ENCODE data around the gene DAB1.

DAB1 gene

GRCh38 chr1:56963667-56964066 lies 460.2 kb downstream of the DAB1 start:
- no peak overlapping the region for H2AK5ac ChIP-seq (ENCODE audit: low read depth, low read length)
- no peaks in the 10 kb centered on the region for H3K36me3 ChIP-seq (replicated peaks in 1 of 2; ENCODE audit: control insufficient read depth in 2 of 2, insufficient read depth in 2 of 2, low read length in 2 of 2)
- H3K4me1 ChIP-seq (ENCODE audit: control insufficient read depth in 2 of 2, insufficient read depth in 1 of 2, low read depth in 1 of 2, low read length in 2 of 2), result peaks cover 0 to 11% of the 10 kb centered on the region in 2 donors
- H4K8ac ChIP-seq (ENCODE audit: low read depth, low read length), result no peak overlapping the region
- no peak overlapping the region for H3K9ac ChIP-seq (ENCODE audit: low read depth, low read length, poor library complexity)
- H3K14ac ChIP-seq (ENCODE audit: low read length), result no peak overlapping the region
- peaks cover 0 to 10% (median 0%) of the 10 kb centered on the region in 3 experiments for H3K27me3 ChIP-seq (ENCODE audit: control insufficient read depth in 3 of 3, insufficient read depth in 3 of 3, low read depth in 1 of 3, low read length in 3 of 3)
- H2BK120ac ChIP-seq (ENCODE audit: low read depth, low read length), result no peak overlapping the region
- no CpG with 5 or more reads among the region's 4 CpGs for WGBS, 2 donors (ENCODE audit: extremely low coverage in 2 of 2, insufficient read length in 2 of 2, insufficient replicate concordance in 1 of 2)
- no peaks in the 10 kb centered on the region for H3K79me1 ChIP-seq (ENCODE audit: low read depth, low read length)
- no peak overlapping the region for H3K18ac ChIP-seq (ENCODE audit: low read length)
- no peak overlapping the region for H3K4ac ChIP-seq (ENCODE audit: low read length)
- H2BK15ac ChIP-seq (ENCODE audit: low read length), result no peak overlapping the region
- H2BK5ac ChIP-seq (ENCODE audit: low read length), result no peak overlapping the region
- H3K4me3 ChIP-seq (ENCODE audit: low read length in 2 of 2), result no peak overlapping the region
- no peak overlapping the region for H3K27ac ChIP-seq (replicated peaks; ENCODE audit: low read length)
- no peak overlapping the region for H4K91ac ChIP-seq (ENCODE audit: low read depth, low read length, poor library complexity)
- no peak overlapping the region for H2BK12ac ChIP-seq (ENCODE audit: low read length)
- H2AFZ ChIP-seq (ENCODE audit: low read length), result no peak overlapping the region
- H3K4me2 ChIP-seq (ENCODE audit: insufficient read depth, low read length, poor library complexity, severe bottlenecking), result no peak overlapping the region
- no peaks in the 10 kb centered on the region for H3K9me3 ChIP-seq (replicated peaks in 1 of 2; ENCODE audit: control insufficient read depth in 2 of 2, insufficient read depth in 1 of 2, low read depth in 1 of 2, low read length in 2 of 2)
- DNase-seq (ENCODE audit: low spot score), result no peak
- H3K23ac ChIP-seq (ENCODE audit: low read depth, low read length, poor library complexity), result no peak overlapping the region

- Histone ChIP-seq H2BK5ac (ENCODE audit: low read length) (no peak overlapping the region), H3K9me3 (replicated peaks in 1 of 2; ENCODE audit: control insufficient read depth in 2 of 2, insufficient read depth in 1 of 2, low read depth in 1 of 2, low read length in 2 of 2) (no peaks in the 10 kb centered on the region), H3K79me1 (ENCODE audit: low read depth, low read length) (no peaks in the 10 kb centered on the region), H3K9ac (ENCODE audit: low read depth, low read length, poor library complexity) (no peak overlapping the region), H3K14ac (ENCODE audit: low read length) (no peak overlapping the region), H3K27me3 (ENCODE audit: control insufficient read depth in 3 of 3, insufficient read depth in 3 of 3, low read depth in 1 of 3, low read length in 3 of 3) (peaks cover 0 to 22% (median 2%) of the 10 kb centered on the region in 3 experiments), H4K8ac (ENCODE audit: low read depth, low read length) (no peak overlapping the region), H3K36me3 (replicated peaks in 1 of 2; ENCODE audit: control insufficient read depth in 2 of 2, insufficient read depth in 2 of 2, low read length in 2 of 2) (no peaks in the 10 kb centered on the region), H3K4me1 (ENCODE audit: control insufficient read depth in 2 of 2, insufficient read depth in 1 of 2, low read depth in 1 of 2, low read length in 2 of 2) (peaks cover 0 to 12% of the 10 kb centered on the region in 2 donors), H3K27ac (replicated peaks; ENCODE audit: low read length) (no peak overlapping the region), H3K4me2 (ENCODE audit: insufficient read depth, low read length, poor library complexity, severe bottlenecking) (no peak overlapping the region), H2BK15ac (ENCODE audit: low read length) (no peak overlapping the region), H2BK12ac (ENCODE audit: low read length) (no peak overlapping the region), H3K23ac (ENCODE audit: low read depth, low read length, poor library complexity) (no peak overlapping the region), H4K91ac (ENCODE audit: low read depth, low read length, poor library complexity) (no peak overlapping the region), H3K4me3 (ENCODE audit: low read length in 2 of 2) (no peak overlapping the region), H2AFZ (ENCODE audit: low read length) (no peak overlapping the region), H2BK120ac (ENCODE audit: low read depth, low read length) (no peak overlapping the region), H3K18ac (ENCODE audit: low read length) (no peak overlapping the region), H3K4ac (ENCODE audit: low read length) (no peak overlapping the region), H2AK5ac (ENCODE audit: low read depth, low read length) (no peak overlapping the region)
- WGBS, 2 donors (ENCODE audit: extremely low coverage in 2 of 2, insufficient read length in 2 of 2, insufficient replicate concordance in 1 of 2), result no CpG with 5 or more reads among the region's 10 CpGs
- no peak for DNase-seq (ENCODE audit: low spot score)
Observed at GRCh38 chr1:56961426-56961825, 462.4 kb downstream of the DAB1 start.

GRCh38 chr1:56958526-56958925 lies 465.3 kb downstream of the DAB1 start:
- Histone ChIP-seq H2AK5ac (ENCODE audit: low read depth, low read length) (no peak overlapping the region), H2BK12ac (ENCODE audit: low read length) (no peak overlapping the region), H4K91ac (ENCODE audit: low read depth, low read length, poor library complexity) (no peak overlapping the region), H3K23ac (ENCODE audit: low read depth, low read length, poor library complexity) (no peak overlapping the region), H3K14ac (ENCODE audit: low read length) (no peak overlapping the region), H3K79me1 (ENCODE audit: low read depth, low read length) (no peaks in the 10 kb centered on the region), H3K4me3 (ENCODE audit: low read length in 2 of 2) (no peak overlapping the region), H2BK5ac (ENCODE audit: low read length) (no peak overlapping the region), H2BK120ac (ENCODE audit: low read depth, low read length) (no peak overlapping the region), H2AFZ (ENCODE audit: low read length) (no peak overlapping the region), H3K4me2 (ENCODE audit: insufficient read depth, low read length, poor library complexity, severe bottlenecking) (no peak overlapping the region), H3K4me1 (ENCODE audit: control insufficient read depth in 2 of 2, insufficient read depth in 1 of 2, low read depth in 1 of 2, low read length in 2 of 2) (peaks cover 0 to 4% of the 10 kb centered on the region in 2 donors), H3K36me3 (replicated peaks in 1 of 2; ENCODE audit: control insufficient read depth in 2 of 2, insufficient read depth in 2 of 2, low read length in 2 of 2) (no peaks in the 10 kb centered on the region), H2BK15ac (ENCODE audit: low read length) (no peak overlapping the region), H3K27me3 (ENCODE audit: control insufficient read depth in 3 of 3, insufficient read depth in 3 of 3, low read depth in 1 of 3, low read length in 3 of 3) (peaks cover 0 to 32% (median 2%) of the 10 kb centered on the region in 3 experiments), H3K9me3 (replicated peaks in 1 of 2; ENCODE audit: control insufficient read depth in 2 of 2, insufficient read depth in 1 of 2, low read depth in 1 of 2, low read length in 2 of 2) (no peaks in the 10 kb centered on the region), H4K8ac (ENCODE audit: low read depth, low read length) (no peak overlapping the region), H3K4ac (ENCODE audit: low read length) (no peak overlapping the region), H3K27ac (replicated peaks; ENCODE audit: low read length) (no peak overlapping the region), H3K18ac (ENCODE audit: low read length) (no peak overlapping the region), H3K9ac (ENCODE audit: low read depth, low read length, poor library complexity) (no peak overlapping the region)
- no CpG with 5 or more reads among the region's 2 CpGs for WGBS, 2 donors (ENCODE audit: extremely low coverage in 2 of 2, insufficient read length in 2 of 2, insufficient replicate concordance in 1 of 2)
- DNase-seq (ENCODE audit: low spot score), result no peak

GRCh38 chr1:56957931-56958330 lies 465.9 kb downstream of the DAB1 start:
- H3K23ac ChIP-seq (ENCODE audit: low read depth, low read length, poor library complexity), result no peak overlapping the region
- no peak overlapping the region for H3K14ac ChIP-seq (ENCODE audit: low read length)
- no peak overlapping the region for H3K4me3 ChIP-seq (ENCODE audit: low read length in 2 of 2)
- H2BK5ac ChIP-seq (ENCODE audit: low read length), result no peak overlapping the region
- H2AK5ac ChIP-seq (ENCODE audit: low read depth, low read length), result no peak overlapping the region
- H2BK12ac ChIP-seq (ENCODE audit: low read length), result no peak overlapping the region
- H2AFZ ChIP-seq (ENCODE audit: low read length), result no peak overlapping the region
- no peak overlapping the region for H4K91ac ChIP-seq (ENCODE audit: low read depth, low read length, poor library complexity)
- no peak overlapping the region for H2BK120ac ChIP-seq (ENCODE audit: low read depth, low read length)
- H3K9me3 ChIP-seq (replicated peaks in 1 of 2; ENCODE audit: control insufficient read depth in 2 of 2, insufficient read depth in 1 of 2, low read depth in 1 of 2, low read length in 2 of 2), result no peaks in the 10 kb centered on the region
- peaks cover 0 to 4% of the 10 kb centered on the region in 2 donors for H3K4me1 ChIP-seq (ENCODE audit: control insufficient read depth in 2 of 2, insufficient read depth in 1 of 2, low read depth in 1 of 2, low read length in 2 of 2)
- DNase-seq (ENCODE audit: low spot score), result no peak
- peaks cover 0 to 32% (median 2%) of the 10 kb centered on the region in 3 experiments for H3K27me3 ChIP-seq (ENCODE audit: control insufficient read depth in 3 of 3, insufficient read depth in 3 of 3, low read depth in 1 of 3, low read length in 3 of 3)
- no peak overlapping the region for H3K4me2 ChIP-seq (ENCODE audit: insufficient read depth, low read length, poor library complexity, severe bottlenecking)
- no peak overlapping the region for H3K4ac ChIP-seq (ENCODE audit: low read length)
- H3K18ac ChIP-seq (ENCODE audit: low read length), result no peak overlapping the region
- H3K9ac ChIP-seq (ENCODE audit: low read depth, low read length, poor library complexity), result no peak overlapping the region
- H3K36me3 ChIP-seq (replicated peaks in 1 of 2; ENCODE audit: control insufficient read depth in 2 of 2, insufficient read depth in 2 of 2, low read length in 2 of 2), result no peaks in the 10 kb centered on the region
- no peak overlapping the region for H2BK15ac ChIP-seq (ENCODE audit: low read length)
- H3K27ac ChIP-seq (replicated peaks; ENCODE audit: low read length), result no peak overlapping the region
- H4K8ac ChIP-seq (ENCODE audit: low read depth, low read length), result no peak overlapping the region
- H3K79me1 ChIP-seq (ENCODE audit: low read depth, low read length), result no peaks in the 10 kb centered on the region
- WGBS, 2 donors (ENCODE audit: extremely low coverage in 2 of 2, insufficient read length in 2 of 2, insufficient replicate concordance in 1 of 2), result no CpG with 5 or more reads among the region's 3 CpGs

Measured in neuronal stem cell (in vitro differentiated cells).